ENCODE measurements around the gene KBTBD13.
"Not testable (repeated sequence)": the region's sequence is repeated elsewhere in the genome, so short reads cannot be mapped to it uniquely, and the experiment has no call there.

Gene KBTBD13

GRCh38 chr15:65069779-65070546 is 6.6 kb upstream of the KBTBD13 start:
- no peak for DNase-seq

- DNase-seq: no peak
These were observed 5.2 kb upstream of the KBTBD13 start for GRCh38 chr15:65071381-65071811.

- DNase-seq: no peak
These were observed 4.5 kb upstream of the KBTBD13 start for GRCh38 chr15:65072027-65072426.

GRCh38 chr15:65072617-65073016 is 3.9 kb upstream of the KBTBD13 start:
- no peak for DNase-seq

GRCh38 chr15:65074946-65075345 is 1.6 kb upstream of the KBTBD13 start:
- not testable (repeated sequence) for DNase-seq

GRCh38 chr15:65075607-65076395 is 745 bp upstream of the KBTBD13 start:
- not testable (repeated sequence) for DNase-seq

GRCh38 chr15:65077291-65077980 is 890 bp downstream of the KBTBD13 start:
- DNase-seq: no peak

GRCh38 chr15:65077981-65078352 is 1.4 kb downstream of the KBTBD13 start:
- peak in 4 of 5 experiments; percentile 24 to 61 (median 32) for DNase-seq

- no peak for DNase-seq
These were observed 3.0 kb downstream of the KBTBD13 start for GRCh38 chr15:65079580-65079979.

GRCh38 chr15:65081270-65081669 is 4.7 kb downstream of the KBTBD13 start:
- DNase-seq: no peak

- no peak for DNase-seq
These were observed 5.2 kb downstream of the KBTBD13 start for GRCh38 chr15:65081758-65082157.

GRCh38 chr15:65082303-65082953 is 5.9 kb downstream of the KBTBD13 start:
- DNase-seq: peak in 1 of 5 experiments; percentile 42

GRCh38 chr15:65083262-65083701 is 6.7 kb downstream of the KBTBD13 start:
- DNase-seq: no peak

- DNase-seq: no peak
These were observed 8.1 kb downstream of the KBTBD13 start for GRCh38 chr15:65084500-65085206.

GRCh38 chr15:65085207-65085753 is 8.7 kb downstream of the KBTBD13 start:
- no peak for DNase-seq

GRCh38 chr15:65085990-65086679 is 9.6 kb downstream of the KBTBD13 start:
- DNase-seq: peak in 1 of 5 experiments; percentile 11

GRCh38 chr15:65086680-65087111 is 10.2 kb downstream of the KBTBD13 start:
- peak in 1 of 5 experiments; percentile 8 for DNase-seq

GRCh38 chr15:65087411-65087810 is 10.9 kb downstream of the KBTBD13 start:
- no peak for DNase-seq

- DNase-seq: no peak
These were observed 11.5 kb downstream of the KBTBD13 start for GRCh38 chr15:65087873-65088642.

- DNase-seq: no peak
These were observed 12.1 kb downstream of the KBTBD13 start for GRCh38 chr15:65088643-65089021.

All from T-helper 2 cell (primary cell).